ENCODE results near the gene CTRB2. TPM values are rescaled to one million over a fixed set of nuclear protein-coding genes. Genes with fewer than 3 reads are reported as not detected.
"Not testable (repeated sequence)": the region's sequence is repeated elsewhere in the genome, so short reads cannot be mapped to it uniquely, and the experiment has no call there.

Gene CTRB2
- total RNA-seq, 1 experiment from 2014 or later: 5.8 TPM

GRCh38 chr16:75243667-75244224 is 36.8 kb upstream of the CTRB2 start (continued):
- TF ChIP-seq ZNF532 (CRISPR knock-in tag; IDR thresholded peaks at IDR 0.05; ENCODE audit: borderline replicate concordance) (no peak), MLX (CRISPR knock-in tag; IDR thresholded peaks at IDR 0.05) (no peak), FOXK1 (CRISPR knock-in tag; IDR thresholded peaks at IDR 0.05) (no peak), SMAD3 (CRISPR knock-in tag; IDR thresholded peaks at IDR 0.05; ENCODE audit: borderline replicate concordance) (no peak)

GRCh38 chr16:75242436-75243078 is 35.6 kb upstream of the CTRB2 start:
- POLR2A ChIA-PET: interaction anchor here (1.3 kb wide), 1 partner anchor 9 kb away, joined by 5 read pairs; no protein-coding TSS in a partner anchor
- H3K27me3 Mint-ChIP-seq (ENCODE audit: low read depth); H3K4me3 Mint-ChIP-seq; H3K9me3 Mint-ChIP-seq; ATAC-seq; DNase-seq (ENCODE audit: low spot score): not testable (repeated sequence)
- H3K4me1 Mint-ChIP-seq: peaks cover 54% of the 10 kb centered on the region
- peaks cover 37% of the 10 kb centered on the region for H3K36me3 Mint-ChIP-seq
- peak overlapping the region; percentile 89 for H3K27ac Mint-ChIP-seq
- CTCF ChIA-PET: interaction anchor here (4.8 kb wide), 1 partner anchor 8 kb away, joined by 44 read pairs; no protein-coding TSS in a partner anchor

- POLR2A ChIA-PET: no interaction called here
- Mint-ChIP-seq H3K4me3 (no peak overlapping the region), H3K27me3 (ENCODE audit: low read depth) (no peaks in the 10 kb centered on the region), H3K27ac (peak overlapping the region; percentile 57; the same call in 1 of the 2 replicates), H3K9me3 (no peaks in the 10 kb centered on the region), H3K4me1 (peaks cover 50% of the 10 kb centered on the region), H3K36me3 (peaks cover 37% of the 10 kb centered on the region)
- no peak for DNase-seq (ENCODE audit: low spot score)
- no peak for ATAC-seq
- CTCF ChIA-PET: no interaction called here
- no peak for TF ChIP-seq FOXP4 (CRISPR knock-in tag; IDR thresholded peaks at IDR 0.05)
- TF ChIP-seq TEAD1 (CRISPR knock-in tag; IDR thresholded peaks at IDR 0.05): no peak
- TF ChIP-seq ZNF263 (CRISPR knock-in tag; IDR thresholded peaks at IDR 0.05; ENCODE audit: low read depth): no peak
- TF ChIP-seq NR1H2 (CRISPR knock-in tag; IDR thresholded peaks at IDR 0.05): no peak
- TF ChIP-seq ZBTB43 (CRISPR knock-in tag; IDR thresholded peaks at IDR 0.05): no peak
- TF ChIP-seq JUN (CRISPR knock-in tag; IDR thresholded peaks at IDR 0.05): no peak
- no peak for TF ChIP-seq NR2C2 (CRISPR knock-in tag; IDR thresholded peaks at IDR 0.05)
- TF ChIP-seq AFF4 (CRISPR knock-in tag; IDR thresholded peaks at IDR 0.05; ENCODE audit: borderline replicate concordance): no peak
- no peak for TF ChIP-seq ATF6 (CRISPR knock-in tag; IDR thresholded peaks at IDR 0.05)
- TF ChIP-seq FOXK1 (CRISPR knock-in tag; IDR thresholded peaks at IDR 0.05): no peak
- no peak for TF ChIP-seq NFE2L1 (CRISPR knock-in tag; IDR thresholded peaks at IDR 0.05)
- no peak for TF ChIP-seq FOXP1 (CRISPR knock-in tag; IDR thresholded peaks at IDR 0.05; ENCODE audit: borderline replicate concordance)
- no peak for TF ChIP-seq USF1 (CRISPR knock-in tag; IDR thresholded peaks at IDR 0.05)
Observed at GRCh38 chr16:75241955-75242354, 35.0 kb upstream of the CTRB2 start.

All from WTC11 (cell line).